GM18498 (cell line): Measurements from ENCODE around the gene CPSF6.

Source experiments
- ATAC-seq: cut with Tn5 transposase; IDR thresholded peaks from one replicate; pipeline ENCODE4 v1.9.1; 2021; ENCODE audit warnings: mild to moderate bottlenecking, moderate library complexity; ENCODE audit not compliant: unreplicated experiment

The CPSF6 gene

DNA sequence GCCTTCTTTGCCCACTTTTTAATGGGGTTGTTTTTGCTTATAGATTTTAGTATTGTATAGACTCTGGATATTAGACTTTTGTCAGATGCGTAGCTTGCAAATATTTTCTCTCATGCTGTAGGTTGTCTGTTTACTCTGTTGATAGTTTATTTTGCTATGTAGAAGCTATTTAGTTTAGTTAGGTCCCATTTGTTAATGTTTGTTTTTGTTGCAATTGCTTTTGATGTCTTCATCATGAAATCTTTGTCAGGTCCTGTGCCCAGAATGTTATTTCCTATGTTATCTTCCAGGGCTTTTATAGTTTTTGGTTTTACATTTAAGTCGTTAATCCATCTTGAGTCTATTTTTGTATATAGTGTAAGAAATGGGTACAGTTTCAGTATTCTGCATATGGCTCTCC lies 78.9 kb downstream of the CPSF6 start:
- no peak for ATAC-seq

DNA sequence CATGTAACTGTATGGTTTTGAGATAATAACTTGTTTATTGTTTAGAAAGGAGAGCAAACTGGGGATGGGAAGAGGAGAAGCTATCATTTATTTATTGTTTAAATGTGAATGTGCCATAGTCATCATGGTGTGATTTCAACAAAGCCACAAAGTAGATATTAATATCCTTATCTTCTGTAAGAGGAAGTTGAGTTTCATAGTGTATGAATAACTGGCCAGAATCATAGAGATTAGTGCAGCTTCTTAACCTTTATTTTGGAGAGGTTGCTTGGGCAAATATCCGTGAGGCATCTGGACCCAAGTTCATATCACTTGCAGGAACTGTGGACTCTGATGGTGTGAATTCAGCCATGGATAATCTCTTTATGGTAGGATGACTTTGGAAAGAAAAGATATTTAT lies 82.0 kb downstream of the CPSF6 start:
- ATAC-seq = no peak
